GM21717 (cell line): ENCODE measurements around the gene RPL3.
A peak's percentile ranks its signal among the peaks of the same experiment; 100 is the strongest.
"Not testable (repeated sequence)": the region's sequence is repeated elsewhere in the genome, so short reads cannot be mapped to it uniquely, and the experiment has no call there.

Experiments
- ATAC-seq: cut with Tn5 transposase; IDR thresholded peaks from one replicate; pipeline ENCODE4 v1.9.1; 2021; ENCODE audit warnings: mild to moderate bottlenecking, moderate library complexity; ENCODE audit not compliant: unreplicated experiment

Gene RPL3

DNA sequence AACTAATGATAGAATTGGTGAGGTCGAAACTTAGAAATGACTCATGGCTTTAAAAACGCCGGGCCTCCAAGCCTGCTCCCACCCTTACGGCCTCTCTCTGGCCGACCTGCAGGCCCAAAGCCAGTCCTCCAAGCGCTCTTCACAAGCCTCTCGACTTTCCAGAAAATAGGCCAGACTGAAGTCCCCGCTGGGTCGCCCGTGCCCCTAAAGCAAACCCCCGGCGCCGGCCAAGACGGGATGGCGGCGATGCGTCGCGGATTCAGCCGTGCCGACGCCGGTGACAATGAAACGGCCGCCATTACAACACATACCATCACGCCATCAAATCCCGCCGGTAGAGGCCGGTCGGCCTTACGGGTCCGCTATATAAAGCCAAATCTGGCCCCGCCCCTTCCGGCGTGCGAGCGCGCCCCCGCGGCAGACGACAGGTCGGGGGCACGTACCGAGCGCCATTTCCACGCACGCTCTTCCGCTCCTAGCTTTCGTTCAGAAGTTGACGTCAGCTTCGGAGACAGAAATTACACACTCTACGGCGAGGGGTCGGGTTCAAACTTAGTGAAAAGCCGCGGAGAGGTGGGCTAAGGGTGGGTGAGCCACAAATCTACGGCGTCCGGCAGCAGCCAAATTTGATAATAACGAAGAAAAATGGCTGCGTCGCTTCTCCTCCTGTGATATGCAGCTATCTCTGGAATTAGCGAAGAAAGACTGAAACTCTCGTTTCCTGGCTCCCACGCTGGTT, at the start of gene RPL3:
Gene RPL3 (minus strand): TSS at position 340 of the 739 bp plus-strand sequence. CDS start 26 bp downstream, at position 314.
- peak; percentile 74 for ATAC-seq

- ATAC-seq, result no peak
Measured at GRCh38 chr22:39369186-39369585, 49.8 kb upstream of the RPL3 start.

- no peak for ATAC-seq
Measured at GRCh38 chr22:39368461-39368911, 49.1 kb upstream of the RPL3 start.

DNA sequence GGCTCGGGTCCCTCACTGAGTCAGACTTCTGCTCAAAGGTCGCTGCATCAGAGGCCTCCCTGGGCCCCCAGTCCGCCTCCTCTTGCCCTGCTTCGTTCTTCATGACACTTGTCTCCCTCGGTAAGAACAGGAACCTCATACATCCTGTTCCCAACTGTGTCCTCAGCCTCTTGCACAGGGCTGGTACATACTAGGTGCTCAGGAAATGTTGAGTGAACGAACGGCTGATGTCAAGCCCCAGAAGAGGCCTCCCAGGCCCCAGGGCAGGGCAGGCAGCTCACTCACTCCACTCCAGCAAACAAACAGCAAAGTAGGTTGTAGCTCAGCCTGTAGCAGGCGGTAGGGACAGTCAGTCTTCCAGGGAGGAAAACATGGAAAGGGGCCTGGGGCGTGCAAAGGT, 47.6 kb upstream of the RPL3 start:
- no peak for ATAC-seq

DNA sequence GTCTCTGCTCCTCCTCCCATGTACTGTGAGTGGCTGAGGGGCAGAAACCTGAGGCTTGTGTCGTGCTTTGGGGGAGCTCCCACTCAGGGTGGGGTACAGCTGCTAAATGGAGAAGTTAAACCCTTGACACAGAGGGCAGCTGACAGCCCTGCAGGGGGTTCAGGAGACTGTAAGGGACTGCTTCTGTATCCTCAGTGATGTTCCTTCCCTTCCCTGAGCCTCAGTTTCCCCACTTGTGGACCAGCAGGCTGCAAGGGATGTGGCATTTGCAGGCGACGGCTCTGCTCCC, 46.0 kb upstream of the RPL3 start:
- ATAC-seq, result no peak

GRCh38 chr22:39364714-39365491, 45.5 kb upstream of the RPL3 start:
- ATAC-seq, result no peak

DNA sequence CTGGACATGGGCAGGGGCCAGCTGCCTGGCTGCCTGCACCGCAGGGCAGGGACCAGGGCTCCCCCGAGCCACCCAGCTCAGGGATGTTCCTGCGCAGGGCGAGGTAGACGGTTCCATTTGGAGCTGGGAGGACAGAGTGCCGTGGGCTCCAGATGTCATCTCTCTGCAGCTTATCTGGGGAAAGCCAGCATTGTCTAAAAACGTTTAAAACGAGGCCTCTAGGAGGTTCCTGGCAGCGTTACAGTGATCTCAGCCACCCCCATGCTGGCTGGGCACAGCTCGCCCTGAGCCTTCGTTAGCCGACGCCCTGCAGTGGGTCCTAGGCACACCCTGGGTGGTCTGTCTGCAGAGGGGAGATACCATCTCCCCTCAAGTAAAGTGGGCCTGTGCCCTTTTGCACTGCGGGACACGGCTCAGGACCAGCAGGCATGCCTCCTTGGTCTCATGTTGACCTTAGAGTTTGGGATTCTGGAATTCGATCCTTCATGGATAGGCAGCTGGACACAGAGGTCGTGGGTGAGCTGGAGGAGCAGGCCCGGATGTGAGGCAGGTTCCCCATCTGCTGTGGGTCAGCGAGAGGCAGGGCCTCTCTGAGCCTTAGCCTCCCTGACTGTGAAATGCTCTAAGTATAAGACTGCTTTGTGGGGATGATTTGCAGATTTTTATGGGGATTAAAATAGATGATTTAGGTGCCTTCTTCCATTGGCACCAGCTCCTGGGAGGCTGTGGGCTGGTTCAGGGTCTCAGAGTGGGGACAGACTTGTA, 44.5 kb upstream of the RPL3 start:
- ATAC-seq, result no peak

DNA sequence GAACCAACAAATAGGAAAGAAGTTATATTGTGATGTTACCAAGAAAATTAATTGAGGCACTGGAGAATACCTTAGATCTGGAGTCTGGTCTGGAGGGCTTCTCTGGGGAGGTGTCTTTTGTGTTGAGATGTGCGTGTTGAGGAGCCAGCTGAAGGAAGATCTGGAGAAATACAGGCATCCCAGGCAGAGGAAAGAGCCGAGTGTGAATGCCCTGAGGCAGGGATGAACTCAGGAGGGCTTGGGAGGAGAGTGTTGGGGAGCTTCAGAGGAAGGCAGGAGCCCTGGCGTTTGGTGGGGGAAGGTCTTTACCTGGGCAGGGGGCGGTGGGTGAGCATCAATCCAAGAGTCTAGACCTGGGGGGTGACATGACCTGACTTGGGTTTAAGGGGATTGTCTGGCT, 43.5 kb upstream of the RPL3 start:
- ATAC-seq, result no peak

DNA sequence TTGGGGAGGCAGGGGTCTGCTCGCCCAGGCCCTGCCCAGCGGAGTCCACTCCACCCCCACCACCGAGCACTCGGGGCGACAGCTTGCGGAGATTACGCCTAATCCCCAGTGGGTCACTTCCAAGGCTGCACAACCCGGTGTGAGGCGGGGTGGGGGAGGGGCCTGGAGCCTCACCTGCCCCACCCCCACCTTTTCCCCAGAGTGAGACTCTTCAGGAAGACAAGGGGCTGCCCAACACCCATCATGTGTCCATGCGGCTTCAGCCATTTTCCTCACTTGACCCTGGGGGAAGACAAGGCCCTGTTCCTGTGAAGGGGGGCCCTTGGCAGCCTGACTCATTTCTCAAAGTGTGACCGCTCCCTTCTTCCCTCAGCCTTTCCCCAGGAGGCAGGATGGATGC, 42.8 kb upstream of the RPL3 start:
- no peak for ATAC-seq

GRCh38 chr22:39361496-39361895, 42.1 kb upstream of the RPL3 start:
- ATAC-seq, result no peak

DNA sequence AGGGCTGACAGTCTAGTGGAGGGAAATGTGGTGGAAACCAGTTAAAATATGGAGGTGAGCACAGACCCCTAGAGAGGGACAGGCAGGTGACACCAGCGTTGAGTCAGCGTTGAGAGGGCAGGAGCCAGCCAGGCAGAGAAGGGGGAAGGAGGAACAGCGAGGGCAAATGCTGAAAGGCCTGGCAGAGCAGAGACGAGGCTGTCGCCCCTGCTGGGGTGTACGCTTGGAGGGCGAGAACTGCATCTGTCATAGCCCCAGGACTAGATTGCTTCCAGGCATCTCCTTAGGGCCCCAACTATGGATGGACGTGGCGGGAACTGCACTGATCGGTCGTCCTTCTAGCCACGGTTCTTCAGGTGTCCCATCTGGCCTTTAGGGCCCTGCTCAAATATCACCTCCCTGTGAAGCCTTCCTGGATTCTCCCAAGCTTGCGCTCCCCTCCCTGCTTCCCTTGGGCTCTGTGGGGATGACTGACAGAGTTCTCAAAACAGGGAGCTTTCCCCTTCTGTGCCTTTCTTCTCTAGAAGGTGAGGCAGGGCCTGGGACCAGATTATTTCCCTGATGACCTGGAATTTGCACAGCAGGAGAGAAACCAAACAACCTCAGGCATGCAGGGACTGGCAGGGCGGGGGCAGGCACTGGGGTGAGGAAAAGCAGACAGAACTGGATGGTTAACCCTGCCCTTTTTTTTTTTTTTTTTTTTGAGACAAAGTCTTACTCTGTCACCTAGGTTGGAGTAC, 41.4 kb upstream of the RPL3 start:
- ATAC-seq, result no peak

- no peak for ATAC-seq
Measured at GRCh38 chr22:39360242-39360641, 40.8 kb upstream of the RPL3 start.

DNA sequence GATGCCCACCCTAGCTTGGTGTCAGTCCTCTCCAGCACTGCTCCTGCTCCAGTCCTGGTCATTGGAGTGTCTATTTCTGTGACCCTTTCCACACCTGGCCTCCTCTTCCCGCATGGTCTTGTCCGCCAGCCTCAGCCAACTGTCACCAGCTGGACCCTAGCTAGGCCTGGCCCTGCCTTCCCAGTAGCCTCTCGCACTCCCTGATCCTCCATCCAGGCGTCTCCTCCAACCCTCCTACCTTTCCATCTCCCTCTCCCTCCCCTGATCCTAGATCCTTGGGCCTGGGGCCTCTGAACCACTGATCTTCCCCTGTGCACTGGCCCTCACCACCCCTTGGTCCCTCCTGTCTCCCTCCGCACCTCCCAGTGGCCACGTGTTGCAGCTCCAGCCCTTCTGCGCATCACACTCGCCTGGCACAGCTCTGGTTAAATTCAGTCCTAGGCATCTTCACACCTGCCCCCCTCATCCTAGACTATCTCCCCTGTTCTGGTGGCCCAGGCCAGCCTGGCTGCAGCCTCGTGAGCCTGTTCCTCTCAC, 40.3 kb upstream of the RPL3 start:
- ATAC-seq, result no peak

DNA sequence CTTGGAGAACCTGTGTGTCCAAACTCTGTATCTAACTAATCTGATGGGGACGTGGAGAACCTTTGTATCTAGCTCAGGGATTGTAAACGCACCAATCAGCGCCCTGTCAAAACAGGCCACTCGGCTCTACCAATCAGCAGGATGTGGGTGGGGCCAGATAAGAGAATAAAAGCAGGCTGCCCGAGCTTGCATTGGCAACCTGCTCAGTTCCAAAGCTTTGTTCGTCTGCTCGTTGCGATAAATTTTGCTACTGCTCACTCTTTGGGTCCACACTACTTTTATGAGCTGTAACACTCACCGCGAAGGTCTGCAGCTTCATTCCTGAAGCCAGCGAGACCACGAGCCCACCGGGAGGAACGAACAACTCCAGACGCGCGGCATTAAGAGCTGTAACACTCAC, 38.8 kb upstream of the RPL3 start:
- not testable (repeated sequence) for ATAC-seq

DNA sequence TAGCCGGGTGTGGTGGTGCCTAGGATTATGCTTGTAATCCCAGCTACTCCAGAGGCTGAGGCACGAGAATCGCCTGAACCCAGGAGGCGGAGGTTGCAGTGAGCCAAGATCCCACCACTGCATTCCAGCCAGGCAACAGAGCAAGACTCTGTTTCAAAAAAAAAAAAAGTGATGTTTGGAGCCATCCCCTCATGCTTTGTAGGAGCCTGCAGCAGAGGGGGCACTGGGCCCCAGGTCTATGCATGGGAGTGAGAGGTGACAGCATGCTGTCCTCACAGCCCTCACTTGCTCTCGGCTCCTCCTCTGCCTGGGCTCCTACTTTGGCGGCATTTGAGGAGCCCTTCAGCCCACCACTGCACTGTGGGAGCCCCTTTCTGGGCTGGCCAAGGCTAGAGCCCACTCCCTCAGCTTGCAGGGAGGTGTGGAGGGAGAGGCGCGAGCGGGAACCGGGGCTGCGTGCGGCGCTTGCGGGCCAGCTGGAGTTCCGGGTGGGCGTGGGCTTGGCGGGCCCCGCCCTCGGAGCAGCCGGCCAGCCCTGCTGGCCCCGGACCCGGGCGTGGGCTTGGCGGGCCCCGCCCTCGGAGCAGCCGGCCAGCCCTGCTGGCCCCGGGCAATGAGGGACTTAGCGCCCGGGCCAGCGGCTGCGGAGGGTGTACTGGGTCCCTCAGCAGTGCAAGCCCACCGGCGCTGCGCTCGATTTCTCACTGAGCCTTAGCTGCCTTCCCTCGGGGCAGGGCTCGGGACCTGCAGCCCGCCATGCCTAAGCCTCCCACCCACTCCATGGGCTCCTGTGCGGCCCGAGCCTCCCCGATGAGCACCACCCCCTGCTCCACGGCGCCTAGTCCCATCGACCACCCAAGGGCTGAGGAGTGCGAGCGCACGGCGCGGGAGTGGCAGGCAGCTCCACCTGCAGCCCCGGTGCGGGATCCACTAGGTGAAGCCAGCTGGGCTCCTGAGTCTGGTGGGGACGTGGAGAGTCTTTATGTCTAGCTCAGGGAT, 38.0 kb upstream of the RPL3 start:
- not testable (repeated sequence) for ATAC-seq

GRCh38 chr22:39356464-39356863, 37.0 kb upstream of the RPL3 start:
- no peak for ATAC-seq

GRCh38 chr22:39355805-39356204, 36.4 kb upstream of the RPL3 start:
- not testable (repeated sequence) for ATAC-seq

DNA sequence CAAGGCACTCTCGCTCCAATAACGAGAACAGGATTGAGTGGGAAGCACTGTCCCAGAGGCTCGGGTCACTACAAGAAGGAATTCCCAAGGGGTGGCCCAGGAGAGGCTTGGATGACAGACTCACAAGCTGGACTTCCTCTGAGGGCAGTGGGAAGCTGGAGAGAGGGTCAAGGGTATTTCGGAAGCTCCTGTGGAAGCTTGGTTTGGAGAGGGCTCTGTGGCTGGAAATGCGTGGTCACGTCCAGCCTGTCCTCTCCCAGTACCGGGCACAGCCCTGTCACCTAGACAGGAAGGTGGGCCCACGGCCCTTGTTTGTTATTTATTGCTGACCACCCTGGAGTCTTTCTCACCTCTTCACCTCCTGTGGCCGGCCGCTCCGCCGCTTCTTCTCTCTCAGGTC, 35.7 kb upstream of the RPL3 start:
- ATAC-seq, result no peak

DNA sequence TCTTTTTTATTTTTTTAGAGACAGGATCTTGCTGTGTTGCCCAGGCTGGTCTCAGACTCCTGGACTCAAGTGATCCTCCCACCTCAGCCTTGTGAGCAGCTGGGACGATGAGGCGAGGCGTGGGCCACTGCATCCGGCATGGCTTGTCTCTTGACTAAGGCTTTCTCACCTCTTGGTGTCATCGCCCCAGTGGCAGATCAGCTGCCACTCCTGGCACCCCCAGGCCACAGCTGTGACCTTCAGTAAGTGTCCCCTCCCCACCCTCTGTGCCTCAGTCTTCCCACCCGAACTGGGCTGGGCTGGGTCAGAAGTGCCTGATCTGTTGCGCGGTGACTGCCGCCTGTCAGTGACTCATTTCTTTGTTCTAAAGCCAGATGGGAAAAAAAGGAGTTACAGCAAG, 33.9 kb upstream of the RPL3 start:
- no peak for ATAC-seq
